Vagina (tissue), 2 donors: ENCODE results near the gene RUNX2. TPM values are rescaled to one million over a fixed set of nuclear protein-coding genes. Genes with fewer than 3 reads are reported as not detected.

Experiments used
- DNase-seq, 2 donors: peaks; one replicate each; pipeline ENCODE4 v3.0.0-alpha.2; 2017; ENCODE audit errors: extremely low spot score in 2 of 2
- H3K27ac ChIP-seq: fragments of 200-600 bp; sonication (generic); one replicate; pipeline ENCODE4 v1.5.1; 2019
- H3K27me3 ChIP-seq: fragments of 200-600 bp; sonication (generic); one replicate; pipeline ENCODE4 v1.5.1; 2019
- H3K36me3 ChIP-seq, 2 donors: fragments of 200-600 bp; sonication (generic); one replicate each; pipeline ENCODE4 v1.5.1; 2017 to 2019
- H3K4me1 ChIP-seq: fragments of 200-600 bp; sonication (generic); one replicate; pipeline ENCODE4 v1.5.1; 2019
- H3K4me3 ChIP-seq, 2 donors: fragments of 200-600 bp; sonication (generic); 1 replicate in 1 of 2; 2 replicates in 1 of 2; pipeline ENCODE4 v1.5.1; 2016 to 2019
- H3K9me3 ChIP-seq: fragments of 200-600 bp; sonication (generic); one replicate; pipeline ENCODE4 v1.5.1; 2019
- POLR2A ChIP-seq, 2 donors: fragments of 450-650 bp; IDR thresholded peaks; one replicate each; pipeline ENCODE4 v1.6.1; 2017; ENCODE audit warnings: antibody characterized with exemption in 2 of 2, mild to moderate bottlenecking in 2 of 2, moderate library complexity in 2 of 2
- POLR2AphosphoS5 ChIP-seq, 2 donors: sonication (generic); formaldehyde crosslinking; IDR thresholded peaks; one replicate each; pipeline ENCODE4 v1.9.0; 2017; ENCODE audit warnings: antibody characterized with exemption in 2 of 2, mild to moderate bottlenecking in 2 of 2, low read depth in 1 of 2; ENCODE audit not compliant: insufficient read depth in 1 of 2
- intact Hi-C: fragments of 100-400 bp; cut with DNase I; formaldehyde crosslinking; loops from one replicate; pipeline ENCODE4 v1.15.1; 2023
- total RNA-seq: library from RNA; depleted of rRNA; stranded (reverse); fragments of >200 nt; gene quantifications from one replicate; pipeline ENCODE4 v1.2.3, GENCODE V29; 2016
- TF ChIP-seq, protein P1 (sequence below), 3 experiments: fragments of 450-650 bp in 2 of 3; fragments of 200-600 bp in 1 of 3; sonication (generic) in 1 of 3; IDR thresholded peaks; one replicate each; pipeline ENCODE4 v1.5.1; 2017 to 2019; ENCODE audit warnings: antibody characterized with exemption in 3 of 3, mild to moderate bottlenecking in 2 of 3, moderate library complexity in 2 of 3

Gene RUNX2
- total RNA-seq, 1 donor from 2014 or later: 13.0 TPM

DNA sequence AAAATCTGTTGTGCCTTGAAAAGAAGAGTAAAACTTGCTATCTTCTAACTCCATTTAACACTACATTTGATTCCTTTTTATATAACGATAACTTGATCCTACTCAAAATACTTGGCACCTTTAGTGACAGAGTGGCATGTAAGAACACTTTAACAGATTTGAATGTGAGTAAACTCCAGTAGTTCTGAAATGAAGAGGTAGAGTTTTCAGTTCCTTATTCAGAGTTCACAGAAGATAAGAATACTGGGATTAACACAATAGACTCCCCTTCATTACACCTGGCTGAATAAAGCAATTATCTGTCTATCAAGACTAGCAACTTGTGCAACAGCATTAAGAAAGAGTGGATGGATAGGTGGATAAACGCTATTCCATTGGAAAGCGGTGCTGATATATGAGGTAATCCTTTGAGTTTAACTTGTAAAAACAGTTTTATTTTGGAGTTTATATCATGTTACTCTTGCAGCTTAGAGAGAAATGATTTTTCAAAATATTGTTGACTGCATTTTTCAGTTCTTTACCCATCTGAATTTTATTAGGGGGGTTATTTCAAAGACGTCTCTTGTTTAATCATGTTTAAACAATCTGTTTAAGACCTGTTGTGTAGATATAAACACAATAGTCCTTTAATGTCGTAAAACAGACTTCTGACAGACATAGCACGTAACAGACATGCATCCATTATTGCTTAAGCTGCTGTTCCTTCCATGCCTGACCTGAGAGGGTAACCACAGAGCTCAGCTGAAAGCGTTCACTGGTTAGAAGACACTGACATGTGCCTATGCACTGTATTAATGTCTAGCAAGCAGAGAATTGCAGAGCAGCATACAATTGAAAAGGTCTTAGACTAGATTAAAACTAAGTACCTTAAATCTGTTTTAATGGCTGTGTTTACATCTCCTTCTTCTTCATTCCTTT, 152.0 kb downstream of the RUNX2 start:
- Histone ChIP-seq H3K27me3 (no peaks in the 10 kb centered on the region), H3K27ac (no peak overlapping the region), H3K4me1 (peaks cover 43% of the 10 kb centered on the region), H3K36me3 (no peaks in the 10 kb centered on the region), H3K4me3 (no peak overlapping the region), H3K9me3 (no peaks in the 10 kb centered on the region)
- no peak for DNase-seq
- intact Hi-C loops: no loop called here
- TF ChIP-seq, protein P1, sequence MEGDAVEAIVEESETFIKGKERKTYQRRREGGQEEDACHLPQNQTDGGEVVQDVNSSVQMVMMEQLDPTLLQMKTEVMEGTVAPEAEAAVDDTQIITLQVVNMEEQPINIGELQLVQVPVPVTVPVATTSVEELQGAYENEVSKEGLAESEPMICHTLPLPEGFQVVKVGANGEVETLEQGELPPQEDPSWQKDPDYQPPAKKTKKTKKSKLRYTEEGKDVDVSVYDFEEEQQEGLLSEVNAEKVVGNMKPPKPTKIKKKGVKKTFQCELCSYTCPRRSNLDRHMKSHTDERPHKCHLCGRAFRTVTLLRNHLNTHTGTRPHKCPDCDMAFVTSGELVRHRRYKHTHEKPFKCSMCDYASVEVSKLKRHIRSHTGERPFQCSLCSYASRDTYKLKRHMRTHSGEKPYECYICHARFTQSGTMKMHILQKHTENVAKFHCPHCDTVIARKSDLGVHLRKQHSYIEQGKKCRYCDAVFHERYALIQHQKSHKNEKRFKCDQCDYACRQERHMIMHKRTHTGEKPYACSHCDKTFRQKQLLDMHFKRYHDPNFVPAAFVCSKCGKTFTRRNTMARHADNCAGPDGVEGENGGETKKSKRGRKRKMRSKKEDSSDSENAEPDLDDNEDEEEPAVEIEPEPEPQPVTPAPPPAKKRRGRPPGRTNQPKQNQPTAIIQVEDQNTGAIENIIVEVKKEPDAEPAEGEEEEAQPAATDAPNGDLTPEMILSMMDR (IDR thresholded peaks at IDR 0.05): no peak
- TF ChIP-seq POLR2A (IDR thresholded peaks at IDR 0.05): no peak
- no peak for TF ChIP-seq POLR2AphosphoS5 (IDR thresholded peaks at IDR 0.05; ENCODE audit: insufficient read depth in 1 of 2, low read depth in 1 of 2)

DNA sequence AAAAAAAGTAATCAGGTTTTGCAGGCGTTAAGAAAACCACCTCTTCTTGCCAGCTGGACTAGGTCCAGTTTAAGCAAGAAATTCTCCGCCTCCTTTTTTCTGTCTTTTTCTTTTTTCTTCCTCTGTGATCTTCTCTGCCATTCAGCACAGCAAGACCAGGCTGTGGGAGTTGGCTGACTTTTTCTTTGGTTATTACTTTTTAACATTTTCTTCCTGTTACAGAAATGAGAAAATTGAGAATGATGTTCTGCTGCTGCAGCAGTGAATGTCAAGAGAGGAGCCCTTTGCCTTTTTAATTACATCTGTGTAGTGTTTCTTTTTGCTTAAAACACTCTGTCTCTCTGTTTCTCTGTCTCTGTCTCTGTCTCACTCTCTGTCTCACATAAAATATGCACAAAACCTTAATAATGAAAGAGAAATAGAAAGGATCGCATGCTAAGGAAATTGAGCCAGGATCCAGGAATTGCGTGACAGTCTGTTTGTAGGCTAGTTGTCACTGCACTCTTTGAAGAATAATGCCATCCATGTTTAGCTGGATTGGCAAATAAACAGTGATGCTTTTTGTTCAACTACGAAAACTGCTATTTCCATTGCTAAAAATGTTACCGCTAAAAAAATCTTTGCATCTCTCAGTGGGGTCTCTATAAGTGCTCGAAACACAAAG, 152.8 kb downstream of the RUNX2 start:
- no peak for DNase-seq
- TF ChIP-seq, protein P1 (IDR thresholded peaks at IDR 0.05): no peak
- TF ChIP-seq POLR2AphosphoS5 (IDR thresholded peaks at IDR 0.05; ENCODE audit: insufficient read depth in 1 of 2, low read depth in 1 of 2) (no peak), POLR2A (IDR thresholded peaks at IDR 0.05) (no peak)
- no peak overlapping the region for H3K4me3 ChIP-seq
- no peak overlapping the region for H3K27ac ChIP-seq
- no peaks in the 10 kb centered on the region for H3K9me3 ChIP-seq
- intact Hi-C loops: no loop called here
- peaks cover 35% of the 10 kb centered on the region for H3K4me1 ChIP-seq
- no peaks in the 10 kb centered on the region for H3K27me3 ChIP-seq
- no peaks in the 10 kb centered on the region for H3K36me3 ChIP-seq

DNA sequence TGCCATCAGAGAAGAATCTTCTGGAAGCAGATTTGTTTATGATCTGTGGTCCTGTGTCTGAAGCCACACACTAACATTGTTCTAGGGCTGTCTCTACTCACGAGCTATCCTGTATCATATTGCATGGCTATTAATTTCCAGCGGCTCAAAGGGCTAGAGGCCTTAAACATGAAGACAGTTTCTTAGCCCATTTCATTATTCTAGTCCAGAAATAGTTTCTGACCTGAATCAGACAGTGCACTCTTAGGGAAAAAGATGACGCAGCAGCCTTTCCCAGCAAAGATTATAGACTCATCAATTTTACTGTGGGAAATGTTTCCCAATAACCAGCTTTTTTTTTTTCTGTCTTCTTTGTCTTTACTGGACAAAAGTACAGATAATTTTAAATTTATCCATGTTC, 154.9 kb downstream of the RUNX2 start:
- no peak overlapping the region for H3K4me3 ChIP-seq
- H3K27me3 ChIP-seq: no peaks in the 10 kb centered on the region
- intact Hi-C loops: no loop called here
- TF ChIP-seq, protein P1 (IDR thresholded peaks at IDR 0.05): no peak
- no peak for TF ChIP-seq POLR2AphosphoS5 (IDR thresholded peaks at IDR 0.05; ENCODE audit: insufficient read depth in 1 of 2, low read depth in 1 of 2)
- TF ChIP-seq POLR2A (IDR thresholded peaks at IDR 0.05): no peak
- DNase-seq: no peak
- no peaks in the 10 kb centered on the region for H3K36me3 ChIP-seq
- H3K9me3 ChIP-seq: no peaks in the 10 kb centered on the region
- peak overlapping the region; percentile 23 for H3K27ac ChIP-seq
- H3K4me1 ChIP-seq: peaks cover 34% of the 10 kb centered on the region

DNA sequence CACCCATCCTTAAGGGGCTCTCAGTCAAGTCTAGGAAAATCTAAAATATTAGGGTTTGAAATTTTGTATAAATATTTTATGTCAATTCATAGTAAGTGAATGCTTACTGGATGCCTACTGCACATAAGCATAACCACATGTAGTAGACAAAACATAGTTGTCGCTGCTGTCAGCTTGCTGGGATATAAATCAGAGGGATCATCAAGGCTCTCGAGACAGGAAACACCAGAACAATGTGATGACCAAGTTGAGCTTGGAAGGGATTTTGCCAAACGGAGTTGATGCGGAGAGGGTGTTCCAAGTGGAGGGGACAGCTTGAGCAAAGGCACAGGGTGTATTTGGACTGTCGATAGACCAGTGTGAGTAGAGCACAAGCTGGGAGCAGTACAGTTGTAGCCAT, 155.4 kb downstream of the RUNX2 start:
- TF ChIP-seq POLR2AphosphoS5 (IDR thresholded peaks at IDR 0.05; ENCODE audit: insufficient read depth in 1 of 2, low read depth in 1 of 2) (no peak), POLR2A (IDR thresholded peaks at IDR 0.05) (no peak)
- TF ChIP-seq, protein P1 (IDR thresholded peaks at IDR 0.05): no peak
- peak overlapping the region; percentile 23 for H3K27ac ChIP-seq
- H3K4me3 ChIP-seq: no peak overlapping the region
- H3K4me1 ChIP-seq: peaks cover 34% of the 10 kb centered on the region
- no peak for DNase-seq
- H3K27me3 ChIP-seq: no peaks in the 10 kb centered on the region
- no peaks in the 10 kb centered on the region for H3K36me3 ChIP-seq
- intact Hi-C loops: no loop called here
- no peaks in the 10 kb centered on the region for H3K9me3 ChIP-seq
